Hair follicle dermal papilla cell (primary cell): ENCODE measurements around the gene NTM. TPM values are rescaled to one million over a fixed set of nuclear protein-coding genes. Genes with fewer than 3 reads are reported as not detected.

ENCODE experiments used
- small RNA-seq: library from RNA; depleted of rRNA; stranded (forward); fragments of <200 nt; gene quantifications from one replicate; pipeline ENCODE3, GENCODE V24; 2012
- total RNA-seq: library from RNA; depleted of rRNA; stranded (reverse); fragments of >200 nt; gene quantifications from 2 replicates; pipeline ENCODE4 v1.2.3, GENCODE V29; 2012

NTM gene
- 14.6 and 18.0 TPM in 2 replicates for total RNA-seq

GRCh38 chr11:131370090-131370751 lies at the start of gene NTM:
TSS of gene NTM (plus strand) at chr11:131370615.

Small RNAs within 50 kb of the gene (small RNA-seq; reads per million reads assigned to genes)
- gene RNU6ATAC12P: not detected
